Measurements from ENCODE around the gene KCNMA1.

GRCh38 chr10:77520995-77521394, 116.6 kb downstream of the KCNMA1 start:
- TF ChIP-seq, protein P1, sequence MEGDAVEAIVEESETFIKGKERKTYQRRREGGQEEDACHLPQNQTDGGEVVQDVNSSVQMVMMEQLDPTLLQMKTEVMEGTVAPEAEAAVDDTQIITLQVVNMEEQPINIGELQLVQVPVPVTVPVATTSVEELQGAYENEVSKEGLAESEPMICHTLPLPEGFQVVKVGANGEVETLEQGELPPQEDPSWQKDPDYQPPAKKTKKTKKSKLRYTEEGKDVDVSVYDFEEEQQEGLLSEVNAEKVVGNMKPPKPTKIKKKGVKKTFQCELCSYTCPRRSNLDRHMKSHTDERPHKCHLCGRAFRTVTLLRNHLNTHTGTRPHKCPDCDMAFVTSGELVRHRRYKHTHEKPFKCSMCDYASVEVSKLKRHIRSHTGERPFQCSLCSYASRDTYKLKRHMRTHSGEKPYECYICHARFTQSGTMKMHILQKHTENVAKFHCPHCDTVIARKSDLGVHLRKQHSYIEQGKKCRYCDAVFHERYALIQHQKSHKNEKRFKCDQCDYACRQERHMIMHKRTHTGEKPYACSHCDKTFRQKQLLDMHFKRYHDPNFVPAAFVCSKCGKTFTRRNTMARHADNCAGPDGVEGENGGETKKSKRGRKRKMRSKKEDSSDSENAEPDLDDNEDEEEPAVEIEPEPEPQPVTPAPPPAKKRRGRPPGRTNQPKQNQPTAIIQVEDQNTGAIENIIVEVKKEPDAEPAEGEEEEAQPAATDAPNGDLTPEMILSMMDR (IDR thresholded peaks at IDR 0.05) = no peak
- TF ChIP-seq POLR2AphosphoS5 (IDR thresholded peaks at IDR 0.05) (no peak), POLR2A (IDR thresholded peaks at IDR 0.05) (no peak)
